Mesodermal cell (in vitro differentiated cells): ENCODE data around the gene TATDN3.
"Not testable (repeated sequence)": the region's sequence is repeated elsewhere in the genome, so short reads cannot be mapped to it uniquely, and the experiment has no call there.

Source experiments
- H3K27ac ChIP-seq: 2 replicates; pipeline ENCODE4 v1.7.0; 2013; ENCODE audit warnings: mild to moderate bottlenecking, low read depth, low read length, moderate library complexity; ENCODE audit not compliant: severe bottlenecking
- H3K36me3 ChIP-seq: 2 replicates; pipeline ENCODE4 v1.7.1; 2013; ENCODE audit warnings: mild to moderate bottlenecking, low read length, moderate library complexity; ENCODE audit not compliant: control insufficient read depth, insufficient read depth
- H3K4me1 ChIP-seq: one replicate; pipeline ENCODE4 v1.7.1; 2013; ENCODE audit warnings: mild to moderate bottlenecking, low read length; ENCODE audit not compliant: insufficient read depth, control insufficient read depth, poor library complexity, severe bottlenecking
- H3K4me3 ChIP-seq: 2 replicates; pipeline ENCODE4 v1.7.0; 2013; ENCODE audit warnings: low read length, control low read depth, mild to moderate bottlenecking; ENCODE audit not compliant: insufficient read depth, poor library complexity, severe bottlenecking; ENCODE audit errors: extremely low read depth
- H3K9me3 ChIP-seq: 2 replicates; pipeline ENCODE4 v1.7.1; 2013; ENCODE audit warnings: mild to moderate bottlenecking, low read length, moderate library complexity; ENCODE audit not compliant: control insufficient read depth
- WGBS, 2 experiments: methylation state at CpG; one replicate each; pipeline ENCODE4 v1.1.5; 2013; ENCODE audit warnings: missing lambda C conversion rate in 2 of 2; ENCODE audit not compliant: insufficient coverage in 2 of 2; 5-methylcytosine and 5-hydroxymethylcytosine counted together

The TATDN3 gene

GRCh38 chr1:212777151-212777550 is 14.5 kb upstream of the TATDN3 start:
- Histone ChIP-seq H3K4me3 (no peak overlapping the region), H3K4me1 (no peaks in the 10 kb centered on the region), H3K9me3 (no peaks in the 10 kb centered on the region), H3K27ac (no peak overlapping the region), H3K36me3 (peaks cover 42% of the 10 kb centered on the region)
- WGBS, 2 experiments = 89 to 100% methylated on average over 1 of the region's 3 CpGs

DNA sequence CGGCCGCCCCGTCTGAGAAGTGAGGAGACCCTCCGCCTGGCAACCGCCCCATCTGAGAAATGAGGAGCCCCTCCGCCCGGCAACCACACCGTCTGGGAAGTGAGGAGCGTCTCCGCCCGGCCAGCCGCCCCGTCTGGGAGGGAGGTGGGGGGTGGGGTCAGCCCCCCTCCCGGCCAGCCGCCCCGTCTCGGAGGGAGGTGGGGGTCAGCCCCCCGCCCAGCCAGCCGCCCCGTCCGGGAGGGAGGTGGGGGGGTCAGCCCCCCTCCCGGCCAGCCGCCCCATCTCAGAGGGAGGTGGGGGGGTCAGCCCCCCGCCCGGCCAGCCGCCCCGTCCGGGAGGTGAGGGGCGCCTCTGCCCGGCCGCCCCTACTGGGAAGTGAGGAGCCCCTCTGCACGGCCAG is 12.6 kb upstream of the TATDN3 start:
- not testable (repeated sequence) for H3K27ac ChIP-seq, H3K4me1 ChIP-seq, H3K9me3 ChIP-seq, H3K4me3 ChIP-seq
- peaks cover 41% of the 10 kb centered on the region for H3K36me3 ChIP-seq
- WGBS, 2 experiments = no CpG with 5 or more reads among the region's 32 CpGs

DNA sequence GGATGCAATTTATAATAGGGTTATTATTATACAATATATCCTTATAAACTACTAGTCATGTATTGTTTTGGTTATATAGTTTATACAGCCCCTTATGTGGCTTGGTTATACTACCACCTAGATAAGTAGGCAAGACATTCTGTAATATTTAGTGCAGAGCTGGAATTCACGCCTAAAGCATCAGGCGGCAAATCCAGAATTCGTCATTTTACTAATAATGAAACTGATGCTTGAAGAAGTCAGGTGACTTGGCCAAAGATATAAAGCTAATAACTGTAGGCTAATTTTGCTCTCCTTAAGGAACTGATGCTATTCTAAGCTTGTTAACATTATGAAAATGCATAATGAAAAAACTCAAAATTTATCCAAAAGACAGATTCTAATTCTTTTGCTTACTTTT is 10.9 kb upstream of the TATDN3 start:
- no peak overlapping the region for H3K27ac ChIP-seq
- no peaks in the 10 kb centered on the region for H3K9me3 ChIP-seq
- H3K36me3 ChIP-seq = peaks cover 47% of the 10 kb centered on the region
- no peak overlapping the region for H3K4me3 ChIP-seq
- WGBS, 2 experiments = 95 to 100% methylated on average over 2 to 3 of the region's 3 CpGs
- H3K4me1 ChIP-seq = peaks cover 7% of the 10 kb centered on the region

- WGBS, 2 experiments = no CpG with 5 or more reads among the region's 2 CpGs
- H3K4me1 ChIP-seq = peaks cover 7% of the 10 kb centered on the region
- H3K9me3 ChIP-seq = no peaks in the 10 kb centered on the region
- H3K4me3 ChIP-seq = no peak overlapping the region
- peaks cover 47% of the 10 kb centered on the region for H3K36me3 ChIP-seq
- no peak overlapping the region for H3K27ac ChIP-seq
Observed at GRCh38 chr1:212781225-212781624, 10.5 kb upstream of the TATDN3 start.

DNA sequence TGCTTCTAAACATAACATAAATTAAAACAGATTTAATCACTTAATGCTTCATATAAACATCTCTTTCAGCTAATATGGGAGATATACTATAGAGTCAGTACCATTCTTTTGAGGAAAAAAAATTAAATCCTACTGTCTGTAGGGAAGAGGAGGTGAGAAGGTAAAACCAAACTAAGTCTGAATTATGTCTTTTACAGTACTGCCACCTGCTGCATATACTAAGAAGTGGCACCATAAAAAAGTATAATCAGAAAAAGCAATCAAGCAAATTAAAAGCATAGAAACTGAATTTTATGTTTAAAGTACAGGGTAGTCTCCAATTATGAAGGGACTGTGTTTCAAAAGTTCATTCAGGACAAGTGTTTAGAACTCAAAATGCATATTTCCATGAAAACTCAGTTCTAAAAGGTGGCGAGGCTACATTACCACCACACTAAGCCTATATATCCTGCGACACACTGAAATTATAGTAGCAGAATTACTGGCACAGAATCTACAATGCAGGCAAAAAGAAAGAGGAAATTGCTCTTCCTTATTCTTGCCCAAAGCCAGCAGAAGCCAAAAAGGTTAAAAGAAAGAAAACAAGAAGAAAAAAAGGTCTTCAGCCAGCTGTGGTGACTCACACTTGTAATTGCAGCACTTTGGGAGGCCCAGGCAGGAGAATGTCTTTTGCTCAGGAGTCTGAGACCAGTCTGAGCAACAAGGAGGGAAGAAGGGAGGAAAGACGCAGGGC is 9.1 kb upstream of the TATDN3 start:
- Histone ChIP-seq H3K9me3 (no peaks in the 10 kb centered on the region), H3K4me3 (no peak overlapping the region), H3K4me1 (peaks cover 7% of the 10 kb centered on the region), H3K36me3 (peaks cover 50% of the 10 kb centered on the region), H3K27ac (peak overlapping the region; percentile 52)
- 100% methylated on average over 1 of the region's 3 CpGs; no CpG with 5 or more reads in 1 of the 2 experiments for WGBS, 2 experiments

GRCh38 chr1:212783976-212784375 is 7.7 kb upstream of the TATDN3 start:
- peaks cover 48% of the 10 kb centered on the region for H3K36me3 ChIP-seq
- no peak overlapping the region for H3K4me3 ChIP-seq
- H3K9me3 ChIP-seq = no peaks in the 10 kb centered on the region
- no peak overlapping the region for H3K27ac ChIP-seq
- peaks cover 7% of the 10 kb centered on the region for H3K4me1 ChIP-seq
- no CpG with 5 or more reads among the region's 1 CpG for WGBS, 2 experiments

DNA sequence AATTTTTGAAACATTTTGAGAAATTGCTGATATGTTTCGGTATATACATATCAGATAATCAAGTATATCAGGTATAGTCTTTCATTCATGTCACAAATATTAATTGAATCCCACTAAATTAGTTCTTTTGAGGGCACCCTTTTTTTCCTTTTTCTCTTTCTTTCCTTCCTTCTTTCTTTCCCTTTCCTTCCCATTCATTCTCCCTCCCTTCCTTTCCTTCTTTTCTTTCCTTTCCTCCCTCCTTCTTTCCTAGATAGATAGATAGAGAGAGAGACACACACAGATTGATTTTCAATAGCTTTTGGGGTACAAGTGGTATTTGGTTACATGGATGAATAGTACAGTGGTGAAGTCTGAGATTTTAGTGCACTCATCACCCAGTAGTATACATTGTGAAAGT is 5.8 kb upstream of the TATDN3 start:
- no peak overlapping the region for H3K27ac ChIP-seq
- H3K4me3 ChIP-seq = no peak overlapping the region
- H3K4me1 ChIP-seq = peaks cover 14% of the 10 kb centered on the region
- H3K36me3 ChIP-seq = peaks cover 41% of the 10 kb centered on the region
- WGBS, 2 experiments = no CpG with 5 or more reads among the region's 1 CpG
- no peaks in the 10 kb centered on the region for H3K9me3 ChIP-seq

- Histone ChIP-seq H3K4me3 (peak overlapping the region; percentile 80), H3K27ac (peak overlapping the region; percentile 68), H3K36me3 (peaks cover 17% of the 10 kb centered on the region), H3K9me3 (no peaks in the 10 kb centered on the region), H3K4me1 (peaks cover 20% of the 10 kb centered on the region)
- WGBS, 2 experiments = 0% methylated on average over 20 to 21 of the region's 22 CpGs
Observed at GRCh38 chr1:212791261-212791675, 426 bp upstream of the TATDN3 start.

DNA sequence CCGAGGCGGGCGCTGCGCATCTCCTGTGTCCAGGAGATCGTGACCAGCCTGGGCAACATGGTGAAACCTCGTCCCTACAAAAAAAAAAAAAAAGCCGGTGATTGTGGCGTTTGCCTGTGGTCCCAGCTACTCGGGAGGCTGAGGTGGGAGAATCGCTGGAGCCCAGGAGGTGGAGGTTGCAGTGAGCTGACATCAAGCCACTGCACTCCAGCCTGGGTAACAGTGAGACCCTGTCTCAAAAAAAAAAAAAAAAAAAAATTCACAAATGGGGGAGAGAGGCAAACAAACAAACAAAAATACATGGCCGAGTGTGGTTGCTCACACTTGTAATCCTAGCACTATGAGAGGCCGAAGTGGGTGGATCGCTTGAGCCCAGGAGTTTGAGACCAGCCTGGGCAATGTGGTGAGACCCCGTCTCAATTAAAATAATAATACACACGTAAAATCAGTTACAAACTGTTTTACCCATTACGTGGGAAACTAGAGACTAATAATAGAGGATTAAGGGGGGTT is 758 bp downstream of the TATDN3 start:
- peak overlapping the region; percentile 84 for H3K27ac ChIP-seq
- no peaks in the 10 kb centered on the region for H3K9me3 ChIP-seq
- peak overlapping the region; percentile 80 for H3K4me3 ChIP-seq
- WGBS, 2 experiments = 0 to 28% methylated on average over 5 to 6 of the region's 16 CpGs
- peaks cover 17% of the 10 kb centered on the region for H3K36me3 ChIP-seq
- H3K4me1 ChIP-seq = peaks cover 20% of the 10 kb centered on the region

GRCh38 chr1:212794561-212795014 is 2.9 kb downstream of the TATDN3 start:
- no peak overlapping the region for H3K4me3 ChIP-seq
- H3K36me3 ChIP-seq = peaks cover 22% of the 10 kb centered on the region
- H3K27ac ChIP-seq = peak overlapping the region; percentile 83
- no peaks in the 10 kb centered on the region for H3K9me3 ChIP-seq
- WGBS, 2 experiments = 67% methylated on average over 1 of the region's 1 CpG; no CpG with 5 or more reads in 1 of the 2 experiments
- H3K4me1 ChIP-seq = peaks cover 20% of the 10 kb centered on the region

GRCh38 chr1:212797681-212798080 is 6.0 kb downstream of the TATDN3 start:
- H3K4me1 ChIP-seq = peaks cover 13% of the 10 kb centered on the region
- 100% methylated on average over 1 of the region's 3 CpGs; no CpG with 5 or more reads in 1 of the 2 experiments for WGBS, 2 experiments
- peaks cover 29% of the 10 kb centered on the region for H3K36me3 ChIP-seq

More at GRCh38 chr1:212797681-212798080, 6.0 kb downstream of the TATDN3 start:
- no peak overlapping the region for H3K4me3 ChIP-seq
- H3K9me3 ChIP-seq = no peaks in the 10 kb centered on the region
- no peak overlapping the region for H3K27ac ChIP-seq
